Kidney (tissue), 14 donors: ENCODE measurements around the gene ANKS1B. TPM values are rescaled to one million over a fixed set of nuclear protein-coding genes. Genes with fewer than 3 reads are reported as not detected.

Source experiments
- DNase-seq, 5 donors: peaks; one replicate each; pipeline ENCODE4 v3.0.0-alpha.2; 2013 to 2020
- FAIRE-seq: peaks from 2 replicates; lab custom pipeline; 2012; peaks lifted over from hg19 to GRCh38; lab: Jason Lieb, UNC
- H3K27ac ChIP-seq, 2 donors: one replicate each; pipeline ENCODE4 v1.7.0; 2013; ENCODE audit warnings: low read depth in 2 of 2, low read length in 2 of 2, inconsistent platforms in 1 of 2
- H3K27me3 ChIP-seq: one replicate; pipeline ENCODE4 v1.7.1; 2013; ENCODE audit warnings: low read length, inconsistent platforms; ENCODE audit not compliant: control insufficient read depth, insufficient read depth
- H3K36me3 ChIP-seq, 3 donors: one replicate each; pipeline versions ENCODE4 v1.7.0 to v1.7.1; 2013; ENCODE audit warnings: low read length in 3 of 3, control low read depth in 1 of 3, inconsistent platforms in 1 of 3; ENCODE audit not compliant: insufficient read depth in 3 of 3, control insufficient read depth in 2 of 3
- H3K4me1 ChIP-seq, 3 donors: one replicate each; pipeline versions ENCODE4 v1.7.0 to v1.7.1; 2013; ENCODE audit warnings: low read length in 3 of 3, inconsistent platforms in 1 of 3, low read depth in 1 of 3; ENCODE audit not compliant: control insufficient read depth in 2 of 3, insufficient read depth in 2 of 3
- H3K4me3 ChIP-seq, 3 donors: one replicate each; pipeline versions ENCODE4 v1.7.0 to v1.8.1; 2013; ENCODE audit warnings: low read length in 3 of 3, control low read depth in 1 of 3, inconsistent platforms in 1 of 3
- H3K9ac ChIP-seq, 3 donors: one replicate each; pipeline versions ENCODE4 v1.7.0 to v1.7.1; 2013; ENCODE audit warnings: low read length in 3 of 3, control low read depth in 1 of 3, inconsistent platforms in 1 of 3
- H3K9me3 ChIP-seq, 3 donors: one replicate each; pipeline versions ENCODE4 v1.7.0 to v1.7.1; 2013; ENCODE audit warnings: low read length in 3 of 3, control low read depth in 1 of 3, inconsistent platforms in 1 of 3; ENCODE audit not compliant: control insufficient read depth in 2 of 3, insufficient read depth in 1 of 3
- CTCF ChIP-seq: IDR thresholded peaks from 3 replicates; pipeline ENCODE4 v1.5.1; 2012; ENCODE audit warnings: mild to moderate bottlenecking, moderate library complexity, borderline replicate concordance; ENCODE audit not compliant: insufficient read depth; ENCODE audit errors: extremely low read depth
- intact Hi-C: fragments of 100-400 bp; cut with DNase I; formaldehyde crosslinking; loops from one replicate; pipeline ENCODE4 v1.11.1; 2022
- polyA plus RNA-seq: library from polyadenylated mRNA; stranded (reverse); fragments of 350-450 nt; fragmentation: Illumina TruSeq; extraction: RNeasy Lipid Tissue Mini Kit (QIAGEN cat#74804); gene quantifications from one replicate; pipeline ENCODE4 v1.2.3, GENCODE V29; 2014; ENCODE audit warnings: low read depth, low replicate concordance; ENCODE audit not compliant: insufficient read depth
- total RNA-seq: library from RNA; stranded (reverse); fragmentation: NEBNext Ultra II Directional; extraction: Animal tissue kit (Norgen Biotek cat#: 25700); gene quantifications from one replicate; pipeline ENCODE4 v1.2.1, GENCODE V29; 2021
- donor health status: control.
- donor health status: control.
- donor health status: control.
- donor health status: control.
- donor health status: control.
- donor health status: DM: yes; HTN: yes; CAD: no.
- donor health status: Normal renal cell carcinoma (clear cell type).

The ANKS1B gene
- total and polyA plus RNA-seq, 2 donors from 2014 or later, result 1.7 to 5.8 TPM

DNA sequence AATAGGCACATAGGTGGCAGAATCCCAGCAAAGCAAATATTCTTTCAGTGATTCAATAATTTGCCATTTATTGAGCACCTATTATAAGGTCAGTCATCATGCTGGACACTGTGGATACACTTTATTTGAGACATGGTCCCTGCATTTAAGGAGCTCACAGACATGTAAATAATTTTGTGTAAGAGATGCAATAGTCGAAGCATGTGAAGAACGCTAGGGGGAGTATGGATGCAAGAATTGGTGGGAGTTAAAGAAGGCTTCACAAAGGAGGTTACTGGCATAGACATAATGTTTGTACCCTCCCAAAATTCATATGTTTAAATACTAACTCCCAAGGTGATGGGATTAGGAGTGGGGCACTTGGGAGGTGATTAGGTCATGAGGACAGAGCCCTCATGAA is 597.8 kb downstream of the ANKS1B start:
- FAIRE-seq (no peak), DNase-seq (peak in 1 of 5 donors; percentile 7)
- no peaks in the 10 kb centered on the region for H3K4me1 ChIP-seq

DNA sequence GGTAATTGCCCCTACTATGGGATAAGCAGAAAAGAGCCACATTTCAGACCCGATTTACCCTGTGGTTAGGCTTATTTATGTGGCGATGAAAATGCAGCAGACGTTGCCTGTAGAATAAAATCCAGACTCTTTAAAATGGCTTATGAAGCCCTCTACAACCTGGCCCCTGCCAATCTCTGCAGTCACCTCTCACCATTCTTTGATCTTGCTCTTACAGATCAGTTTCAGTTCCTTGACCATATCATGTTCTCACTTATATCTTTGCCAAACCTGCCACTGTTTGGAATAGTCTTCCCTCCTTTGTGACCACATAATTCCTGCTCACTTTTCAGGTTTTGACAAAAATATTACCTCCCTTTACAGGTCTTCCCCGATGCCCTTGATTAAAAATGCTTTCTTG is 601.5 kb downstream of the ANKS1B start:
- Histone ChIP-seq H3K36me3 (no peaks in the 10 kb centered on the region), H3K27me3 (no peaks in the 10 kb centered on the region), H3K4me3 (no peak overlapping the region), H3K9me3 (no peaks in the 10 kb centered on the region), H3K27ac (no peak overlapping the region), H3K9ac (no peak overlapping the region), H3K4me1 (no peaks in the 10 kb centered on the region)
- DNase-seq, result peak in 3 of 5 donors; percentile 7 to 23 (median 10)
- TF ChIP-seq CTCF, result no peak
- no peak for FAIRE-seq
- intact Hi-C loops, result no loop called here

More for the DNA sequence above, 597.8 kb downstream of the ANKS1B start:
- no peak overlapping the region for H3K4me3 ChIP-seq
- no peak overlapping the region for H3K9ac ChIP-seq
- no peak for TF ChIP-seq CTCF
- no peaks in the 10 kb centered on the region for H3K36me3 ChIP-seq
- no peaks in the 10 kb centered on the region for H3K27me3 ChIP-seq
- H3K27ac ChIP-seq, result no peak overlapping the region
- no peaks in the 10 kb centered on the region for H3K9me3 ChIP-seq
- intact Hi-C loops, result no loop called here

GRCh38 chr12:99381992-99382391 is 602.7 kb downstream of the ANKS1B start:
- DNase-seq (no peak), FAIRE-seq (no peak)
- Histone ChIP-seq H3K27ac (no peak overlapping the region), H3K4me3 (no peak overlapping the region), H3K36me3 (no peaks in the 10 kb centered on the region), H3K27me3 (no peaks in the 10 kb centered on the region), H3K9ac (no peak overlapping the region), H3K9me3 (no peaks in the 10 kb centered on the region), H3K4me1 (no peaks in the 10 kb centered on the region)
- intact Hi-C loops, result no loop called here
- TF ChIP-seq CTCF, result no peak

DNA sequence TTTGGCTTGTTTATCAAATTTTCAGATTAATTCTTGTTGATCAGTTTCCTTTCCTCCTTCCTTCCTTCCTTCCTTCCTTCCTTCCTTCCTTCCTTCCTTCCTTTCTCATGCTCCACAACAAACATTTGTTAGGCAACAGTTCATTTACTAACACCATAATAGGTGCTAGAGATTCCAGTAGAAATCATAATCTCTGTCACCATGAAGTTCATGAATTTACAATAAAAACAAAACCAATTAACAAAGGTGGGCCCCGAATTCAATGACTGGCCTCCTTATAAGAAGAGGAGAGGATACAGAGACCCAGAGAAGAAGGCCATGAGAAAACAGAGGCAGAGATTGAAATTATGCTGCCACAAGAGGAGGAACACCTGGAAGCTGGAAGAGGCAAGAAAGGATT is 604.0 kb downstream of the ANKS1B start:
- Histone ChIP-seq H3K4me3 (no peak overlapping the region), H3K27ac (no peak overlapping the region), H3K36me3 (no peaks in the 10 kb centered on the region), H3K27me3 (no peaks in the 10 kb centered on the region), H3K9me3 (no peaks in the 10 kb centered on the region), H3K4me1 (no peaks in the 10 kb centered on the region), H3K9ac (no peak overlapping the region)
- DNase-seq (no peak), FAIRE-seq (no peak)
- intact Hi-C loops, result no loop called here
- TF ChIP-seq CTCF, result no peak
